CD4-positive, alpha-beta T cell treated with Interferon gamma for 1 hour (primary cell): ENCODE results near the gene CMSS1.
"Not testable (repeated sequence)": the region's sequence is repeated elsewhere in the genome, so short reads cannot be mapped to it uniquely, and the experiment has no call there.

Source experiments
- DNase-seq: peaks from one replicate; pipeline ENCODE4 v3.0.0-alpha.2; 2020

The CMSS1 gene

GRCh38 chr3:99823723-99824711, 6.4 kb downstream of the CMSS1 start:
- DNase-seq = no peak

DNA sequence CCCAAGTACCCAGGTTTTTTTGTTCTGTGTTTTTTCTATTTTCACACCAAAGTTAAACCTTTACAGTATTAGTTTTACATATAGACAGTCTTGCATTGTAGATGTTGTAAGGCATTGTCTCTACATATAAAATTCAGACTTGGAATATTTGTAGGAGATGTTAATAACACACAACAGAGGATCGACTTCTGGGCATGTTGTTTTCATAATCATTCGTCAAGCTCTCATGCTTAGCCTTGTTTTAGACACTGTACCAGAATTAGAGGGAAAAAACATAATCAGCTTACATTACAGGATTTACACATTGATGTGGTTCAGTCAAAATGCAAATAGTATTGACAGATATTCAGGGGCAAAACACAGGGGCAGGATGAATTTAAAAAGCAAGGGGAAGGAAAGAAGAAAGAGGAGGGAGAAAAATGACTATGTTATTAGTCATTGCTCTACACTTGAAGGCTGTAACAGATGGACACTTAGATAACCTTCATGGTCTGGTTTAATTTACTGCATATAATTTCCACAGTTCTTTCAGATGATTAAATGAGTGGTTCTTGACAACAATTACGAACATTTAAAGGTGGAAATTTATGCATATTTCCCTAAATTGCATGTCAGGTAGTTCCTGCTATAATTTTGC, 7.5 kb downstream of the CMSS1 start:
- DNase-seq = no peak

DNA sequence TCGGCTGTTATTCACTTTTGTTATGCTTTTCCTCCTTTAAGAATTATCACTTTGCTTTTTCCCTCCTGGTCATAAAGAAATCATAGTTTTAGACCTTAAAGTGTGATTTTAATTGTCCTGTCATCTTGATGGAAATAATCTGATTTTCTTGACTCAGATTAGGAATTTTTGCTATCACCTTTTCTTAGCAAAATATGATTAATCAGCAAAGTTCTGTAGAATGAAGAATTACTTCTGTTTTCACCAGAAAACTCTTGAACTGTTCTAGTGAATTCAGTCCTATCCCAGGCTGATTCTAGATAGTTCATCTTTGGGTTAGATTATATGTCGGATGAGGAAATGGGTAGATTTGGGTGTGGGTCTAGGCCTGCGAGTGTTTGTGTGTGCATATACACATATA, 12.2 kb downstream of the CMSS1 start:
- DNase-seq = no peak

DNA sequence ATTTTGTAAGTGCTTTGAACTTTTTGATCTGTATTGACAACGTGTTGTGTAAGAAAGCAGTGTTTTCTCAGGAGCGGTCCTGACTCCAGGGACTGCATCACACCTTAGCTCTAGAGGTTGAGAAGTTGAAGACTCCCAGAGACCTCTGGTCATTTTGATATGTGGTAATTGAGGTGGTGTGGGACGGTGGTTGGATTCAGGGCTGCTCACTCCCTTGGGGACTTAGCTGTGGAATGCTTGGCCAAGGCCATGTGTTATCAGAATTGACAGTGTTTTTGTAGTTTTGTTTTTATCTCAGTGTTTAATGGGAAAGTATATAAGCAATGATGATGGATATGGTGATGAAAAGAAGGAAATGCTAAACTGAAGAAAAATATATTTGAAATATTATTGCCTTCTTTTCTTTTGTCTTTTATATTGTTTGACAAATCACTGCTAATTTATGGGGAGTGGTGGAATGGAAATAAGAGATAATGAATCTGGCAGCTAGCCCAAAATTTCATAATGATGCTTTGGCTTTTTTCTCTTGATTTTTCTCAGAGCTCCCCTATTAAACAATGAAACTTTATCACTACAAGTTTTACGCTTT, 16.0 kb downstream of the CMSS1 start:
- DNase-seq = no peak

DNA sequence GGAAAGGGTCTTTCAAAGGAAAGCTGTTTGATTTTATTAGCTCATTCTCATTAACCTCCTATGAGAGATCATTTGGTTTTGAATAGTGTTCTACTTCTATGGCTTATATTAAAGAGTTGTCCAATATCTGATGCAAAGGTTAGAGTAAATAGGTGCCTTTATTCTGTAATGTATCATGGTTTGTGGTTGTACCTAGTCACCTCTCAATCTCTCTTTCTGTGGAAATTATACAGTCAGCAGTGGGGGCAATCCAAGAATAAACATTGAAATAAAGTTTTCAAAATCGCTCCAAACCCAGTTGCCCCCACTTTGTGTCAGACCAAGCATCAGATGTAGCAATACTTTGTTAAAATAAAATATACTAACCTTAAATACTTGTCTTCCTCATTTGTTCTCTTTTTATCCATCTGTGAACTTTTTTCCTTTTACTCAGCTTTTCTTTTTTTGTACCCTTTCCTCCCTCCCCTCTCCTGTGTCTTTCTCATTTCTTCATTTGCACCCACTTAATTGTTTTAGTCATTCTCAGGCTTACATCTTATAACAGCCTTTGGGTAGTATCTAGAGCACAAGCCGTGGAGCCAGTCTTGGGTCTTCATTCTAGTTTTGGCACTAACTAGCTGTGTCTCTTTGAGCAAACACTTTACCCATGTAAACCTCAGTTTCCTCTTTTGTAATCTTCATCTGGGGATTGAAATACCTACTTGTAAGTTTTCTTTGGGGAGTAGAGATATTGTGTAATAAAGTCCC, 16.7 kb downstream of the CMSS1 start:
- DNase-seq = no peak

- no peak for DNase-seq
Observed at GRCh38 chr3:99836681-99837080, 19.0 kb downstream of the CMSS1 start.

DNA sequence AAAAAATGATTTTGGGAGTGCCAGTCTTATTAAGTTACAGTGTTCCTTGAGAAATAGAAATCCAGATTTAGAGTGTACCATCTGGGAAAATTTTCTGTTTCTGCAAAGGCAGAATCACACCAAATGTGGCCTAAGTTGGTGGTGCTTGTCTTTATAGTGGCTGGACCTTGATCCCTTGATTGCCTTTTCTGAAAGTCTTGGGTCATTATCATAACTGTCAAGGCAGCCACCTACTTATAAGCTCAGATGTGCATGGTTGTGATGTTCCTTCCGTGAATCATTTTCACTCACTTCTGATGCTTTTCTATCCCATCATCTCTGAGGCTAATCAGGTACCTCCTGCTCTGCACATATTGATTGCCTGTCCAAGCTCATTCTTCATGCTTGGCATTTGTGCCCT, 20.1 kb downstream of the CMSS1 start:
- DNase-seq = no peak

- no peak for DNase-seq
Observed at GRCh38 chr3:99838755-99839154, 21.1 kb downstream of the CMSS1 start.

DNA sequence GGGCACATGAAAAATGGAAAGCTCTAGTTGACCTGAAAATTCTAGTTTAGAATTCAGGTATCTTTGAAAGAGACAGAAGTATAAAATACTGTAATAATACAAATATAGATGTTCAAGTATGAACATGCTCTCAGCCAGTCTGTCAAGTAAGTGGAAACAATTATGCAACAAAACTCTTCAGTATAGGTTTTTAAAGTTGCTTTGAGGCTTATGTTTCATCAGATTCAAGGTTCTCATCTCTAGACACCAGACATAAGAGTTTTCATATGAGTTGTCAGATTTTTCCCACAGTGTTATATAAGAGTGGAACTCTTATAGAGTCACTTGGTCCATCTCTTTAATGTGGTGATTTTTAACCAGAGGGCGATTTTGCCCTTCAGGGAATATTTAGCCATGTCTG, 22.0 kb downstream of the CMSS1 start:
- DNase-seq = no peak

GRCh38 chr3:99841949-99842348, 24.3 kb downstream of the CMSS1 start:
- DNase-seq = not testable (repeated sequence)

DNA sequence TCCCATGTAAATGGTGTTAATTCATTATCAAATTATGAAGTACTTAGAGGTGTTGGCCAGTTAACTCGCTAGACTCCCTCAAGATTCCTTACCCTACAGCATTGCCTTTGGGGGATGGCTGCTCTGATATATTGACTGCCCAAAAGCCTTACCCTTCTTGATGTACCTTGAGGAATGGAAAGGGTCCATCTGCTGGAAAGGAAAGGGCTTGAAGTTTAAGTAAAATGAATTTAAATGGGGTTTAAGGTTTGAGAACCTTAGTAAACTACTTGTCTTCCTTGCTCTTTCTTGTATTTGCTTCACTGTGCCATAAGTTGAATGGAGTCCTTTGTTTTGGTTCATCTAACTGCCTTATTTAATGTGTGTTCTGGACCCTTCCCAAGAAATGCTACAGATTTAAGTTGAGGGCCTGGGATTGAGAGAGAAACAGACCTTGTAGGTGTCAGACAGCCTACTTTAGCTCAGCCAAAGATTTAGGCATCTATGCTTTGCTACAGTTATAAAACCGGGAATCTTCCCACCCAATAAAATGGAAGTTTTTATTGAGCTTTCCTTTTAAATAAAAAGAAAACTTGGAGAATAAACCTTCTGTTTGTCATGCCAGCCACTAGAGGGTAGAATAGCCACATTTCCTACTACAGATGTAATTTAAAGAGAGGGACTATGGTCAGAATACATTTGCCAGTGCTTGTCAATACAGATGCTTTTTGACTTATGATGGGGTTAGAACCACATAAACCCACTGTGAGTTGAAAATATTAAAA, 25.3 kb downstream of the CMSS1 start:
- DNase-seq = no peak

- DNase-seq = no peak
Observed at GRCh38 chr3:99843590-99844258, 26.1 kb downstream of the CMSS1 start.

DNA sequence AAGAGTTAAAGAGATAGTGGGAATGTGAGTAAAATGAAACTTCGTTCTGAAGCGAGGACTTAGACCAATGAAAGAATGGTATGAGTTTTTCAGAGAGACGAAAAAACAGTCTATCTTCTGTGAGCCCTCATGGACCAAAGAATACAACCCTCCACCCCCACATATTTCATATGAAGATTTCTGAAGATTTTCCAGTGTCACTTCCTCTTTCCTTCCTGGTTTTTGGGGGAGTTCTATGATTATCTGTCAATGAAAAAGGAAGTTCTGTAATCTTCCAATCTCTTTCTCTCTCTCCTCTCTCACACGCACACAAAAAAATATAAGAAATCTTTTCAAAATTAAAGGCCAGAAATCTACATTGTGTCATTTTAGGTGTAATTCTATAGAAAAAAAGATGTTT, 27.7 kb downstream of the CMSS1 start:
- DNase-seq = no peak

- no peak for DNase-seq
Observed at GRCh38 chr3:99845999-99846398, 28.3 kb downstream of the CMSS1 start.

DNA sequence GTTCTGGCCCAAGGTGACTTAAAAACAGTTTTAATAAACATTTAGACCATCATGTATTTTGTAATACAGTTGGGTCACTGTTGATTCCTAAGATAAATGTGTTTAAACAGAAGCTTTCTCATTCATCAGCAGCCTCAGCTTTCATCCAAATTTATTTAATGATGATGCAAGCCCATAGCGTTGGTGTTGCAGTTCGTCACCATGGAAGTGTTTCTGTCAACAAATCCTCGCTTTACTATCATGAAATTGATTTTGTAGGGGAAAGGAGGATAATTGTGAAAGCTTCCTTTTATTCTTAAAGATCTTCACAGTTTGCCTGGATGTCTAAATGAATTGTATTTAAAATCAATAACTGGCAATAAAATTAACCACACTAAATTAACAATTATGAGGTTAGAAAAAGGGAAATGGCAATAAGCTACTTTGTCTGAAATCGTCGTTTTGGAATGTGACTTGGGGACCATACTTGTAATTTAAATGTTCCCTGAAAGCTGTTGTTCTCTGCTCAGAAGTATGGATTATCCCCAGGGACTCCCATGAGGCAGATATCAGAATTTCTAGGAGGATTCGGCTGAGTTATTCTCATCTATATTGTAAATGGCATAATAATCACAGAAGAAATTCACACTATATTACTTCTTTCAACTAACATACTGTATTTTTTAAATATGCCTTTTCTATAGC, 29.0 kb downstream of the CMSS1 start:
- DNase-seq = no peak

DNA sequence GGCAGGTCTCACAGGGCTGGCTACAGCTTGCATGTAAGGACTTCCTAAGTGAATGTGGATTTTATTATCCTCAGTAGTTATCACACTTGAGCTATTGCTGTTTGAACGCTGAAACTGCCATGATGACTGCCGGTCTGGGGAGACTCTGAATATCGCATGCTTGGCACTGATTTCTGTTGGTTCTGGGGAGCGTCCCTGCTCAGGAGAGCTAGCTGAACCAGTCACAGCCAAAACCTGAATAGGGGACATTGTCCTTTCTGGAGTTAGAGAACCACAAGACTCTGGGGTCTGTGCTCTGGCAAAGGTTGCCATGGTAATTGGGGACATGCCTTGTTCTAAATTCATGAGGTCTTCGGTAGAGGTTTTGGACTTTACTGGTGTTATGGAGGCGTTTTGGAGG, 30.8 kb downstream of the CMSS1 start:
- no peak for DNase-seq

DNA sequence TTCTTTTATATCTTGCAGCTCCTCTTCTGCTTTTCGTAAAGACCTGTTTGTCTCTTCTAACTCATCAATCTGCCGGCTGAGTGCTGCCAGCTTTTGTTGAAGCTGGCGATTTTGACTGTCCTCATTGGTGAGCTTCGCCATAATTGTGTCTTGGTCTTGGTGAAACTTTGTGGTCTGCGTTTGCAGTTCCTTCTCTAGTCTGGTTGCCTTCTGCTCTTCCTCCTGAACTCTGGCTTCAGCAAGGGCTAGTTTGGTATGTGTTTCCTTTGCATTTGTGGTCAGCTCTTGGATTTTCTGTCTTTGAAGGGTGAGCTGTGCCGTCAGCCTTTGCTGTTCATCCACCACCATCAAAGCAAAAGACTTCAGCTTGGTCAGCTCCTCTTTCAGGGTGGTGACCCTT, 32.9 kb downstream of the CMSS1 start:
- DNase-seq = no peak

GRCh38 chr3:99851955-99852354, 34.3 kb downstream of the CMSS1 start:
- no peak for DNase-seq

- DNase-seq = no peak
Observed at GRCh38 chr3:99852851-99853250, 35.2 kb downstream of the CMSS1 start.

- no peak for DNase-seq
Observed at GRCh38 chr3:99854756-99855298, 37.2 kb downstream of the CMSS1 start.

DNA sequence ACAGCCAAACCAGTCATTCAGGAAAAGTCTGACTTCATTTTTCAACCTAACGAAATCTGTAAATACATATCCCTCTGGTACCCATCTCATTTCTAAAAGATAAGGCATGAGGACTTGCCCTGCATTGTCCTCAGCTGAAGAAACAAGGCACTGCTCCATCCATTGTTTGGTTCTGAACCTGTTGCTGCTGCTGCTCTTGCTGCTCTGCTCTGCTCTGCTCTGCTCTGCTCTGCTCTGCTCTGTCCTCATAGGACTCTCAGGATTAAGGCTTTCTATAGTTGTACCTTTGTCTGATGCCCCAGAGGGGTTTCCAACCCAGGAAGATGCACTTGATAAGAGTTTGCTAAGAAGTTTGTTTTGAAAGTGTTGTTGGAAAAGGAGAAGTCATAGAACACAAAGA, 38.2 kb downstream of the CMSS1 start:
- DNase-seq = no peak
